ENCODE measurements around the gene SPIB. TPM values are rescaled to one million over a fixed set of nuclear protein-coding genes. Genes with fewer than 3 reads are reported as not detected.

Gene SPIB
- total and polyA plus RNA-seq, 2 experiments from 2014 or later = 12.6 to 17.5 TPM

DNA sequence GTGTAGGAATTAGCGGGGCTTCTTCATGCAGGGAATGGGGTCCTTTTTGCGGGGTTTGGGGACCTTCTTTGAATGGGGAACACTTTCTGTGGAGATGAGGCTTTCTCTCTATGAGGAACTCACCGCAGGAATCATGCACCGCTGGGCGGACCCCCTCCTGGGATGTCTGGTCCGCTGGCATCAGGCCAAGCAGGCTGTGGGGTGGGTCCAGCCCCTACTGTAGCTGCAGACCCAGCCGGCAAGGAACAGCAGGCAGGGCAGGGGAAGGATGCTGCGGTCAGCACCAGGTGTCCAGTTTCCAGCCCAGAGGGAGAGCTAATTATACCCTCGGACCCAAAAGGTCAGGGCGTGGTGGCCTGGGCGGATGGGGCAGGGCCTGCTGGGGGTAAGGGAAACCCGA lies 15.8 kb downstream of the SPIB start (continued):
- TF ChIP-seq, protein P1, sequence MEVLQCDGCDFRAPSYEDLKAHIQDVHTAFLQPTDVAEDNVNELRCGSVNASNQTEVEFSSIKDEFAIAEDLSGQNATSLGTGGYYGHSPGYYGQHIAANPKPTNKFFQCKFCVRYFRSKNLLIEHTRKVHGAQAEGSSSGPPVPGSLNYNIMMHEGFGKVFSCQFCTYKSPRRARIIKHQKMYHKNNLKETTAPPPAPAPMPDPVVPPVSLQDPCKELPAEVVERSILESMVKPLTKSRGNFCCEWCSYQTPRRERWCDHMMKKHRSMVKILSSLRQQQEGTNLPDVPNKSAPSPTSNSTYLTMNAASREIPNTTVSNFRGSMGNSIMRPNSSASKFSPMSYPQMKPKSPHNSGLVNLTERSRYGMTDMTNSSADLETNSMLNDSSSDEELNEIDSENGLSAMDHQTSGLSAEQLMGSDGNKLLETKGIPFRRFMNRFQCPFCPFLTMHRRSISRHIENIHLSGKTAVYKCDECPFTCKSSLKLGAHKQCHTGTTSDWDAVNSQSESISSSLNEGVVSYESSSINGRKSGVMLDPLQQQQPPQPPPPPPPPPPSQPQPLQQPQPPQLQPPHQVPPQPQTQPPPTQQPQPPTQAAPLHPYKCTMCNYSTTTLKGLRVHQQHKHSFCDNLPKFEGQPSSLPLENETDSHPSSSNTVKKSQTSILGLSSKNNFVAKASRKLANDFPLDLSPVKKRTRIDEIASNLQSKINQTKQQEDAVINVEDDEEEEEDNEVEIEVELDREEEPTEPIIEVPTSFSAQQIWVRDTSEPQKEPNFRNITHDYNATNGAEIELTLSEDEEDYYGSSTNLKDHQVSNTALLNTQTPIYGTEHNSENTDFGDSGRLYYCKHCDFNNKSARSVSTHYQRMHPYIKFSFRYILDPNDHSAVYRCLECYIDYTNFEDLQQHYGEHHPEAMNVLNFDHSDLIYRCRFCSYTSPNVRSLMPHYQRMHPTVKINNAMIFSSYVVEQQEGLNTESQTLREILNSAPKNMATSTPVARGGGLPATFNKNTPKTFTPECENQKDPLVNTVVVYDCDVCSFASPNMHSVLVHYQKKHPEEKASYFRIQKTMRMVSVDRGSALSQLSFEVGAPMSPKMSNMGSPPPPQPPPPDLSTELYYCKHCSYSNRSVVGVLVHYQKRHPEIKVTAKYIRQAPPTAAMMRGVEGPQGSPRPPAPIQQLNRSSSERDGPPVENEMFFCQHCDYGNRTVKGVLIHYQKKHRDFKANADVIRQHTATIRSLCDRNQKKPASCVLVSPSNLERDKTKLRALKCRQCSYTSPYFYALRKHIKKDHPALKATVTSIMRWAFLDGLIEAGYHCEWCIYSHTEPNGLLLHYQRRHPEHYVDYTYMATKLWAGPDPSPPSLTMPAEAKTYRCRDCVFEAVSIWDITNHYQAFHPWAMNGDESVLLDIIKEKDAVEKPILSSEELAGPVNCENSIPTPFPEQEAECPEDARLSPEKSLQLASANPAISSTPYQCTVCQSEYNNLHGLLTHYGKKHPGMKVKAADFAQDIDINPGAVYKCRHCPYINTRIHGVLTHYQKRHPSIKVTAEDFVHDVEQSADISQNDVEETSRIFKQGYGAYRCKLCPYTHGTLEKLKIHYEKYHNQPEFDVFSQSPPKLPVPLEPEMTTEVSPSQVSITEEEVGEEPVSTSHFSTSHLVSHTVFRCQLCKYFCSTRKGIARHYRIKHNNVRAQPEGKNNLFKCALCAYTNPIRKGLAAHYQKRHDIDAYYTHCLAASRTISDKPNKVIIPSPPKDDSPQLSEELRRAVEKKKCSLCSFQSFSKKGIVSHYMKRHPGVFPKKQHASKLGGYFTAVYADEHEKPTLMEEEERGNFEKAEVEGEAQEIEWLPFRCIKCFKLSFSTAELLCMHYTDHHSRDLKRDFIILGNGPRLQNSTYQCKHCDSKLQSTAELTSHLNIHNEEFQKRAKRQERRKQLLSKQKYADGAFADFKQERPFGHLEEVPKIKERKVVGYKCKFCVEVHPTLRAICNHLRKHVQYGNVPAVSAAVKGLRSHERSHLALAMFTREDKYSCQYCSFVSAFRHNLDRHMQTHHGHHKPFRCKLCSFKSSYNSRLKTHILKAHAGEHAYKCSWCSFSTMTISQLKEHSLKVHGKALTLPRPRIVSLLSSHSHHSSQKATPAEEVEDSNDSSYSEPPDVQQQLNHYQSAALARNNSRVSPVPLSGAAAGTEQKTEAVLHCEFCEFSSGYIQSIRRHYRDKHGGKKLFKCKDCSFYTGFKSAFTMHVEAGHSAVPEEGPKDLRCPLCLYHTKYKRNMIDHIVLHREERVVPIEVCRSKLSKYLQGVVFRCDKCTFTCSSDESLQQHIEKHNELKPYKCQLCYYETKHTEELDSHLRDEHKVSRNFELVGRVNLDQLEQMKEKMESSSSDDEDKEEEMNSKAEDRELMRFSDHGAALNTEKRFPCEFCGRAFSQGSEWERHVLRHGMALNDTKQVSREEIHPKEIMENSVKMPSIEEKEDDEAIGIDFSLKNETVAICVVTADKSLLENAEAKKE (CRISPR knock-in tag; IDR thresholded peaks at IDR 0.05) = no peak
- TF ChIP-seq, protein P2, sequence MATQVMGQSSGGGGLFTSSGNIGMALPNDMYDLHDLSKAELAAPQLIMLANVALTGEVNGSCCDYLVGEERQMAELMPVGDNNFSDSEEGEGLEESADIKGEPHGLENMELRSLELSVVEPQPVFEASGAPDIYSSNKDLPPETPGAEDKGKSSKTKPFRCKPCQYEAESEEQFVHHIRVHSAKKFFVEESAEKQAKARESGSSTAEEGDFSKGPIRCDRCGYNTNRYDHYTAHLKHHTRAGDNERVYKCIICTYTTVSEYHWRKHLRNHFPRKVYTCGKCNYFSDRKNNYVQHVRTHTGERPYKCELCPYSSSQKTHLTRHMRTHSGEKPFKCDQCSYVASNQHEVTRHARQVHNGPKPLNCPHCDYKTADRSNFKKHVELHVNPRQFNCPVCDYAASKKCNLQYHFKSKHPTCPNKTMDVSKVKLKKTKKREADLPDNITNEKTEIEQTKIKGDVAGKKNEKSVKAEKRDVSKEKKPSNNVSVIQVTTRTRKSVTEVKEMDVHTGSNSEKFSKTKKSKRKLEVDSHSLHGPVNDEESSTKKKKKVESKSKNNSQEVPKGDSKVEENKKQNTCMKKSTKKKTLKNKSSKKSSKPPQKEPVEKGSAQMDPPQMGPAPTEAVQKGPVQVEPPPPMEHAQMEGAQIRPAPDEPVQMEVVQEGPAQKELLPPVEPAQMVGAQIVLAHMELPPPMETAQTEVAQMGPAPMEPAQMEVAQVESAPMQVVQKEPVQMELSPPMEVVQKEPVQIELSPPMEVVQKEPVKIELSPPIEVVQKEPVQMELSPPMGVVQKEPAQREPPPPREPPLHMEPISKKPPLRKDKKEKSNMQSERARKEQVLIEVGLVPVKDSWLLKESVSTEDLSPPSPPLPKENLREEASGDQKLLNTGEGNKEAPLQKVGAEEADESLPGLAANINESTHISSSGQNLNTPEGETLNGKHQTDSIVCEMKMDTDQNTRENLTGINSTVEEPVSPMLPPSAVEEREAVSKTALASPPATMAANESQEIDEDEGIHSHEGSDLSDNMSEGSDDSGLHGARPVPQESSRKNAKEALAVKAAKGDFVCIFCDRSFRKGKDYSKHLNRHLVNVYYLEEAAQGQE (IDR thresholded peaks at IDR 0.05; ENCODE audit: unreplicated experiment) = no peak
- no peak for TF ChIP-seq CREB1 (CRISPR knock-in tag; IDR thresholded peaks at IDR 0.05; ENCODE audit: low read depth)
- TF ChIP-seq, protein P3, sequence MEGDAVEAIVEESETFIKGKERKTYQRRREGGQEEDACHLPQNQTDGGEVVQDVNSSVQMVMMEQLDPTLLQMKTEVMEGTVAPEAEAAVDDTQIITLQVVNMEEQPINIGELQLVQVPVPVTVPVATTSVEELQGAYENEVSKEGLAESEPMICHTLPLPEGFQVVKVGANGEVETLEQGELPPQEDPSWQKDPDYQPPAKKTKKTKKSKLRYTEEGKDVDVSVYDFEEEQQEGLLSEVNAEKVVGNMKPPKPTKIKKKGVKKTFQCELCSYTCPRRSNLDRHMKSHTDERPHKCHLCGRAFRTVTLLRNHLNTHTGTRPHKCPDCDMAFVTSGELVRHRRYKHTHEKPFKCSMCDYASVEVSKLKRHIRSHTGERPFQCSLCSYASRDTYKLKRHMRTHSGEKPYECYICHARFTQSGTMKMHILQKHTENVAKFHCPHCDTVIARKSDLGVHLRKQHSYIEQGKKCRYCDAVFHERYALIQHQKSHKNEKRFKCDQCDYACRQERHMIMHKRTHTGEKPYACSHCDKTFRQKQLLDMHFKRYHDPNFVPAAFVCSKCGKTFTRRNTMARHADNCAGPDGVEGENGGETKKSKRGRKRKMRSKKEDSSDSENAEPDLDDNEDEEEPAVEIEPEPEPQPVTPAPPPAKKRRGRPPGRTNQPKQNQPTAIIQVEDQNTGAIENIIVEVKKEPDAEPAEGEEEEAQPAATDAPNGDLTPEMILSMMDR (conservative IDR thresholded peaks at IDR 0.05; ENCODE audit: low read depth in 2 of 2) = no peak
- TF ChIP-seq, protein P4, sequence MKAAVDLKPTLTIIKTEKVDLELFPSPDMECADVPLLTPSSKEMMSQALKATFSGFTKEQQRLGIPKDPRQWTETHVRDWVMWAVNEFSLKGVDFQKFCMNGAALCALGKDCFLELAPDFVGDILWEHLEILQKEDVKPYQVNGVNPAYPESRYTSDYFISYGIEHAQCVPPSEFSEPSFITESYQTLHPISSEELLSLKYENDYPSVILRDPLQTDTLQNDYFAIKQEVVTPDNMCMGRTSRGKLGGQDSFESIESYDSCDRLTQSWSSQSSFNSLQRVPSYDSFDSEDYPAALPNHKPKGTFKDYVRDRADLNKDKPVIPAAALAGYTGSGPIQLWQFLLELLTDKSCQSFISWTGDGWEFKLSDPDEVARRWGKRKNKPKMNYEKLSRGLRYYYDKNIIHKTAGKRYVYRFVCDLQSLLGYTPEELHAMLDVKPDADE (IDR thresholded peaks at IDR 0.05) = no peak
